GOT3 (cell line): Measurements from ENCODE around the gene ARX.

Source experiments
- DNase-seq: peaks from one replicate; lab custom pipeline; 2025; ENCODE audit warnings: mixed read lengths; lab: John Stamatoyannopoulos, UW

Gene ARX

DNA sequence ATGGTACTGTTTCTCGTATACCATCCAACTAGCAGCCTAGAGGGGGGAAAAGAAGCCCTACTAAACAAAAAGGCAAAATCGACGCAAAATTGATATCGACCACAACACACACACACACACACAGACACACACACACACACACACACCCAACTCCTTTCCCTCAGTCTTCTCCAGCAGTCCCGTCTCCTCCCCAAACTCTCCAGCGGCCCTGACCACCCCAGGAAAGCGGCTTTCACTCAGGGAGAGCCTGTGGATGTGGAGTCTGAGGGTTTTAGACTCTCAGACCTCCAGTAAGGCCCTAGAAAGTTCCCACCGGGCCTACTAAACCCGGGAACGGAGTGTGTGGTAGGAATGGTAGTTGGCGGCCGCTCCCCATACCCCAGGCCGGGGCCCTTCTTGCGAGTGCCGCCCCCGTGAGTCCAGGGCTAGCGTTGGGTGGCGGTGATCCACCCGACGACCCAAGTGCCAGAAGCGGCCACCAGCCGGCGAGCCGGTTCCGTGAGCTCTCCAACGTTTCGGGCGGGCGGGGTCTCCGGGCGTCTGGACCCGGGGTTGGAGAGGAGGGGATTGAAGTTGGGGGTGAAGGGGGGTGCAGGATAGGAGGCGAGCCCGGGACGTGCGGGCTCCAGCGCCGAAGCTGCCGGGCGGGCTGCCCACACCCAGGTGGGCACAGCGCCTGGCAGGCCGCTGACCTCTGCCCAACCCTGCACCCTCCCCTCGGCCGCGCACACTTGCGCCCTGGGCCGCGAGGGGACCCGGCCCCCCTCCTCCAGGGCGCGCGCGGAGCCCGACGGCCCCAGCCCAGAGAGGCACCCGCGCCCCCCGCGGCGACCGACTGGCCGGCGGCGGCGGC, 13.7 kb downstream of the ARX start:
- no peak for DNase-seq

DNA sequence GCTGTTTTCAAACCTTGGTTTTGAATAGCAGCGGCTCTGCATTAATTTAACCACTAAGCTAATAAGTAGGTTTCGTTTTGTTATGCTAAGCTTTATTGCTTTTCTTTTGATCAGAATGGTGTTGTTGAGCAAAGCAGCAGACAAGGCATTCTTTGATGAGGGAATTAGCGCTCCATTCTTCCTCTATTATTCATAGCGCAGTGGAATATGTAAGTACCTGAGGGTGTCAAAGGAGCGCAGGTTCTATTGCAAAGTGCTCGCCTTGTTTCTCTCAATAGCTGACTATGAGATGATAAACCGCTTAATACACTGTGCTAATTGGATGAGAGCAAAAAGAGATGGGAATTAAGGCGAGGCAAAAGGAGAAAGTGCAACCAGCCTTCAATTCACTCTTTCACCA, 16.3 kb downstream of the ARX start:
- DNase-seq, result no peak

DNA sequence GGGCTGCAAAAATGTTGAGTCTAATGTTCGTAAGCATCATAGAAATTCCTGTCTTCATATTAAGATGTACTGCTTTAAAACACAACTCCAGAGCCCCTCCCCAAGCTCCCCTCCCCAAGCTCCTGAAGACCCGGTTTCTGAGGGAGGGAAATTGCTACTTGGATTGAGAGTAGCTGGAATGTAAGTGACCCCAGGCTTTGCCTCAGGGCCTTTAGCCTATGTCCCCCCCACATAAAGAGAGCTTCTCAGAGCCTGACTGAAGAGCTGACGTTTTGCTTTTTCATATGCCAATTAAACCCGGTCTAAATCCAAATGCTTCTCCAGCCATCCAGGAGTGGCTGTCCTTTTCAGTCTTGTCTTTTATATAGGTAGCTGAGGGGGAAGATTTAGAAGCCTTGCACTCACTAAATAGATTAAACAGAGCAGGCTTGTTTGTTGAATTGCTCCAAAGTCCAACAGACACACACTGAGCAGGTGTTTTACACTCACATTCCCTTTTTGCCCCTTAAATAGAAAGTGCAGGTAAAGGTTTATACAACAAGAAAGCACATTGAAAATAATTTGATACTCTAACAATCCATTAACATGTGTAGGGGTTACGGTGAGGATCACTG, 19.6 kb downstream of the ARX start:
- DNase-seq, result no peak

DNA sequence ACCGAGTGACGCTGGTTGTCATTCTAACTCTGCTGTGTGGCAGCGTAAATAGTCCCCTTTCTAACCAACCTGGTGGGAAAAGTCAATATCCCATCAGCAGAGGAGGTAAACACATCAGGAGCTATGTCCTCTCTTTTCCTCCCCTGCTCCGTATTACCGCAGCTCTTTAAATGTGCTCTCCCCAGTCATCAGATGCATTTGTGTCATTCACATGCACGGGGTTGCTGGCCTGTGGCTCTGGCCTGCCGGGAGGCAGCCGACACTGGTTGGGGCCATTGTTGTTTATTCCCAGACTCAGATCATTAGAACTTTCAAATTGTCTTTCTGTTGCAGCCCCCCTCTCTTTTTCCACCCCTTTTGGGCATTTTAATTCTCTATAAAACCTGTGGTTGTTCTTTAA, 21.9 kb downstream of the ARX start:
- DNase-seq, result no peak

DNA sequence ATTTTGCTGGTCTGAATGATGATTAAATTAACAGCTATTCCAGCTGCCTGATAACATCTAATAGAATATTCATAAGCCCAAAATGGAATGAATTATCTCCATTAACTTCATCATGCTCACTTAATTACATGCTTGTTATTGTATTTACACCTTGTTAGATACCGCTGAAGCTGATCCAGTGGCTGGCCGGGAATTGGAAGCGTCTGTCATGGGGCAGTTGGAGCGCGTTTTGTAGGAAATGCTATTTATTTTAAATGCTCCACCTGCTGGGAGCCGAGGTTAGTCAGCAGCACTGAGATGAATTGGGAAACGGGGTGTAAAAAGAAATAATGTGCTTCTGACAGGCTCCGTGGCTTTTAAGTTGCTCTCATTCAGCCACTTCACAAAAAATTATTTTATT, 25.2 kb downstream of the ARX start:
- no peak for DNase-seq

DNA sequence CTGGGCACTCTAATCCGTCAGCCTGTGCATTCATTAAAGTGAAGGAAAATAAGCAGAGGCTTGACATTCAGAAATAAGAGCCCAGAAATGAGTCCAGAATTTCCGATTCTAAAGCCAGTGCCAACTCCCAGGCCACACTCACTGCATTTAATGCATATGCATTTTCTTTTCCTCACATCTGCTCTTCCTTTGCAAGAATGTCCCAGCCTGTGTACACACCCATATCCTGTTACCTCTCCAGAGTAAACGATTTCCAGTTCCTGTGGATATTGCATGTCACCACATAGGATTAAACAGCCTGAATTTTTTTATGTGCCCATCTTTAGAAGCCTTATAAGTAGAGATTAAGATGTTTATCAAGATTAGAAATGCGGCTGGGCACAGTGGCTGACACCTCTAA, 27.5 kb downstream of the ARX start:
- no peak for DNase-seq

DNA sequence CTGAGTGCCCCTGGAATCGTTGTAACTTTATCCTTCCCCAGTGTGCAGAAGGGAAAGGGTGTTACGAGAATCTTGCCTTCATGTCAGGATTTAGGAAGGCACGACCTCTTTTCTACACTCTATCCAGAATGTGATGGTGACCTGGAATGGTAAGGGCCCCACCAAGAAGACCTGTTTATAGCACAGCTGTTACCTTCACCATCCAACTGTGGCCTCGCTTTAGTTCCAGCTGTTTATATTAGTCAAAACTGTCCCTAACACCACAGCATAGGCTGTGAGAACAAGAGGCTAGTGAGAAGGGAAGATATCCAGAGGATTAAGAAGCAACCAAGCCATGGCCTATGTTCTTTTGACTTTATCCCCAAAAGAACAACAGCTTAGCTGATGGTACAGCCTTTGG, 28.0 kb downstream of the ARX start:
- DNase-seq, result no peak

DNA sequence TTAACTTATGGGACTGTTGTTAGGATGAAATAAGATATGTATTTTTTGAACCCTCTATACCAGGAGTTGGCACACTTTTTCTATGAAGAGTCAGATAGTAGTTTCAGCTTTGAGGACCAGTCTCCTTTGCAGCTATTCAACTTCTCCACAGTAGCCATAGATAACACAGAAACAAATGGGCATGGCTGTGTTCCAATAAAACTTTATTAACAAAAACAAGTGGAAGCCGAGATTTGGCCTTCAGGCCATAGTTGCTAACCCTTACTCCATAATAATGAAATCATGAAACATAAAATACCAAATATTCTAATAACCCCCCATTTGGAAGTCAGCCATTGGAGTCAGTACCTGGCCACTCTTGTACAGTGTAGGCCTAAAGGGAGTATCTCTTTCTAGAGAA, 30.6 kb downstream of the ARX start:
- no peak for DNase-seq

DNA sequence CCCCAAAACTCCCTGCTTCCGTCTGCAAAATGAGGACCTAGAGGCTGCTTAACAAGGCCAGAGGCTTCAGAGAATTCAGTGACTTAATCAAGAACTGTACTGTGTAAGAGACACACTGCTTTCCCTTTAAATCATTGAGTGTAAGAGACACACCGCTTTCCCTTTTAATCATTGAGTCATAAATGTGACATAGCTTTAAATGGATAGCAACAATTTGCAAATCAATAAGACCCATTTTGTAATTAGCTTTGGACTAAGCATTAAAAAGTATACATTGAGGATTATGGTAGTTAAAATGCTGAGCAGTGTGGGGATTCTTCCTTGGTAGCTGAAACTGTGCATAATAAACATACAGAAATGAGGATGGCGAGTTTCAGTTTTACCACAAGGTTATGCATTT, 31.8 kb downstream of the ARX start:
- no peak for DNase-seq

DNA sequence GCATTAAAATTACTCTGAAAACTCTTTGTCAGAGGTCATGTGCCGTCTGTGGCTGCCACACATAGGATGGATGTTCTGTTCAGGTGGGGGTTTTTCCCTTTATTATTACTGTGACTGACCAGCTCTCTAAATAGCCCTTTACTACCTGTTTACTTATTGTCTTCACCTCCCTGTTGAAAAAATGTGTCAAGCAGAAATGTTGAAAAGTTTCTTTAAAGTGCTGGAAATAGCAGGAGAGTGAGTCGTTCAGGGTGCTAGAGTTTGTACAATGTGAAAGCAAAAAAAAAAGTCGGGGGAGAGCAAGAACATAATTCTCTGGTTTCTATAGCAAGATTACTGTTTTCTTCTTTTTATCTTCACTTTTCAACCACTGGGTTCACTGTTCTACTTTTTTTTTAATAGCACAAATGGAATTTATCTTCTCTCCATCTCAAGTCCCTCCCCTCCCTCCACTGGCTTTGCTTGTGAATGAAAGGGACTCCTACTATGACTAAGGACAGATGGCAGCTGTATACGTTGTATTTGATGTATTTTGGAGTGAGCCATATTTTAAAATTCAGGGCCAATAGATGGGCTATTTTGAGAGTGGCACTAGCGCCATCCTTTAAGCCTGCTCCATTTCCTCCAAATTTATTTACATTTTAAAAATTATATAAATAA, 33.3 kb downstream of the ARX start:
- DNase-seq, result no peak

DNA sequence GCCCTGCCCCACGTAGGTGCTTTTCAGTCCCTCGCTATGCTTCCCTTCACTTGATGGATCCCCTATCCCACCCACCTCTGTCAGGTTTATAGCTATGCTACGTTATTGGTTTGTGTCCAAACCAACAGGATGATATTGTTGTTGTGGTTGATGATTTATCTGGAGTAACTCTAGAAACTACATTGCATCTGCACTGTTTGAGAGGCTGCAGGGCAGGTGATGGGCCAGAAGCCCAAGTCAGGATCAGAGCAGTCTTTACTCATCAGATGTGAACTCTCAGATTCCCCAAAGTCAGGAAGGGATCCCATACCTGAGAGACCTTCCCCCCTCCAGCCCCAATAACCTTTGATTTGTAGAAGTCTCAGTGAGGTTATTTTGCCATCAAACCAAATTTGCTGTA, 34.7 kb downstream of the ARX start:
- no peak for DNase-seq

DNA sequence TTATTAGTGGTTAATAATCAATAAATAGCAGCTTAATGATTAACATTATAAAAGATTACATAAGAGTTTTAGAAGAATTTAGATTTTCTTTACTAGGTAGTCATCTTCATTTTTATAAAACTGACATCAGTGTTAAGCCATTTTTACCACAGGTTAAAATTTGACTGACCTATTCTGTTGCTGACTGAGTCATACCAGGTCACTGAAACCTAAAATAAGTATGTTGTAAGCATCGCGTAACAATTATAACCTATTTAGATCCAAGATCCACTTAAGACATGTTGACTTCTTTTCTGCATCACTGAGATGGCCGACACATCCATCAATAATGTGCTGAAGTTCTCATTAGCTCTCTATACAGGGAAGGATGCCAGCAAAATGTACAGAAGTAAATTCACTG, 36.7 kb downstream of the ARX start:
- no peak for DNase-seq

DNA sequence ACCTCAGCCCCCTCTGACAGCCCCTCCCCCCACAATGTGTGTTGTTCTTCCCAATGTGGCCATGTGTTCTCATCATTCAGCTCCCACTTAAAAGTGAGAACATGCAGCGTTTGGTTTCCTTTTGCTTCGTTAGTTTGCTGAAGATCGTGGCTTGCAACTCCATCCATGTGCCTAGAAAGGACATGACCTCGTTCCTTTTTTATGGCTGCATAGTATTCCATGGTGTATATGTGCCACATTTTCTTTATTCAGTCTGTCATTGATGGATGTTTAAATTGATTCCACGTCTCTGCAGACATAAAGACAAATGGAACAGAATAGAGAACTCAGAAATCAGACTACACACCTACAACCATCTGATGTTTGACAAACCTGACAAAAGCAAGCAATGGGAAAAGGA, 46.0 kb downstream of the ARX start:
- no peak for DNase-seq

DNA sequence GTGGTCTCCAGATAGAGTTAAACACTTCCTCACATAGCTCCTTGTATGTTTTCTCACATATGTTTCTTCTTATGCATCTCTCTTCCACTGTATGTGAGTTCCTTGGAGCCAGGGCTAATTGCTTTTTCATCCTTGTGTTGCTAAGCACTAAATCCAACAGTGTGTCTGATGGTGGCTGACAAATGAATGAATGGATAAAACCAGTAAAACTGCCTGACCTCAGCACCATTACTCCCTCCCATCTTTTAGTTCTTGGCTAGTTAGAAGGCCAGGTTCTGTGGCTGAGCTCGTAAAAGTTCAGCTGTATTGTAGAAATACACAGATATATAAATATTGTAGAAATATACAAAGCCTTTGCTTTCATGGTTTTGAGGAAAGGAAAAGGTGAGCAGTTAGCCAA, 50.4 kb downstream of the ARX start:
- no peak for DNase-seq

DNA sequence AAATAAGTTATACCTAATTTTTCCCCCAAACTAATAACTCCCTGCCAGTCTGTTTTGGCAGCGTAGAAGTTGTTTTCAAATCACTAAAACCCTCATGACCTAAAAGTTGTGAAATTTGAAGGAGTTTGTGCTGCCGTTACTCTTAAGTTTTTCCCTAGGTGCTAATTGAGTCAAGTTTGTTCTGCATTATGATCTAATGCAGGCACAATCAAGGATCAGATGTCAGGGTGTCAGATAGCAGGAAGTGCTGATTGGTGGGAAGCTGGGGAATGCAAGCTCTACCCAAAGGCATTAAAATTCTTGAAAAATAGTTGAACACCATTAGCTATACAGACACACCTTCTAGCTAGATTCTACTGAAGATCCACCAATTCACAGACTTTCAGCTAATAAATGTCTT, 51.9 kb downstream of the ARX start:
- no peak for DNase-seq

DNA sequence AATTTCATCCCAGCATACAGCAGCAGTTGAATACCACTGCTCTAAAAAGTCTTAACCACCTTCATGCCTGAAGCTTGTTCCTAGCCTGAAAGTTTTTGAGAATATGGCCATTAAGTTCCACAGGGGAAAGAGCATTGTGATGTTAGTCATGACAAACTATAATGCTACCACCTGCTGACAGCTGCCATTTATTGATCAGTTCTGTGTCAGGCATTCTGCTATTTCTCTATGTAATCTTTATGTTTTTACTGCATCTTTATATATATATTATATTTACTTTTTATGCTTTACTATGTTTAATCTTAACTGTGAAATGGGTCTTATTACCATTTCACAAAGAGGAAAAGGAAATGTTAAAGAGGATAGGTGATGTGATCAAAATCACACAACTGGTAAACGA, 54.0 kb downstream of the ARX start:
- no peak for DNase-seq

DNA sequence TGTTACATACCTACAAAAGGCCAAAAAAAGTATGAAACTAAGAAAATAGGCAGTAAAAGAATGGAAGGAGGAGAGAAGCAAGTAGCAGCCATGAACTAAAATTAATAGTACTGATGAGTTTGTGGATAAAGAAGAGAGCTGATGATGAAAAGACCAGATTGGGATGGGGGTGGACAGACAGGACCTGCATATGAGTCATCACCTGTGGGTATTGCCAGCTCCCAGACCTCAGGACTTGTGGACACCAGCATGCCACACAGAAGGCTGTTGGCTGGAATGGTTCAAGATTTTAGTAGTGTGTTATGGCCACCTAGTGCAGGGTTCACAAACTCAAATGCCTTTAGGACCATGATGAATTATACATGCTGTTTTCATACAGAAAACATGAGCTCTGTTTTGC, 58.9 kb downstream of the ARX start:
- no peak for DNase-seq

DNA sequence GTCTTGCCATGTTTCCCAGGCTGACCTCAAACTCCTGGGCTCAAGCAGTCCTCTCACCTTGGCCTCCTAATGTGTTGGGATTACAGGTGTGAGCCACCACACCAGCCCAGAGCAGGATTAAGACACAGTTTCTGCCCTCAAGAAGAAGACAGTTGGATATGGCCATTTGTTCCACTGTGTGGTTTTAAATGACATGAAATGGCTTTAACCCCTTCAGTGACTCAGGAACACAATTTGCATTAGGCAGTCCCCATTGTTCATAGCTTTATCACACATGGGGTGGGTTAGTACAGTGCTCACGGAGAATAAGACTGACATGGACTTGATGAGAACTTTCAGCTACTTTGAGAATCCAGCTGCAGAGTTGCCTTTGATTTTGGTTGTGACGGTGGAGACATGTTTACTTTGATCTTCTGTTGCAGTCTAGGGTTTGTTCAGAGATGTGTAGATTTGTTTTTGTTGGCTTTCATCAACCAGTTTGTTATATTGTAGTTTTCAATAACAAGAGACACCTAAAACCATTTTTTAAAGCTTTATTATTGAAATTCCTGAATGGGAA, 60.3 kb downstream of the ARX start:
- DNase-seq, result no peak

DNA sequence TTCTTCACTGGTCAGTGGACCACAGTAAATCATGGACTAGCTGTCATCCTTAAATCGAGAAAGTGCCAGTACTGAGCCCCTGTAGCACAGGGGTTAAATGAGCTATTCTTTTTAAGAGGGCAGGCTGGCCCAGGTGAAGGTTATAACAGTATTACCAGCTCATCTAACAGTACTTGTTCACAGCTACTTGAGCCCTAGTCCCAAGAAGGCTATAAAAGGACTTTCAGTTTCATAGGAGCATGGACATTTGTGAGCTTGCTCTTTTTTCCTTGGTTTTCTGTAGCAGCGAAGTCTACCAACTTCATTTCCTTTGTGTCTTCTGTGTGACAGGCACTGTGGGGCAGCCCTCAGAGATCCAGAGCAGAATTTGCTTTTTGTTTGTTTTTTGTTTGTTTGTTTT, 61.0 kb downstream of the ARX start:
- no peak for DNase-seq
